ENCODE results near the gene RGMA.

RGMA gene

GRCh38 chr15:93121973-93122910, 33.2 kb upstream of the RGMA start:
- no peaks in the 10 kb centered on the region for H3K36me3 Mint-ChIP-seq (ENCODE audit: low read depth)
- H3K4me1 Mint-ChIP-seq, result peaks cover 17% of the 10 kb centered on the region
- peaks cover under 1% of the 10 kb centered on the region for H3K9me3 Mint-ChIP-seq
- peaks cover 10% of the 10 kb centered on the region for H3K27me3 Mint-ChIP-seq (ENCODE audit: low read depth)
- H3K27ac Mint-ChIP-seq, result no peak overlapping the region
- no peak overlapping the region for H3K4me3 Mint-ChIP-seq
- no peak for TF ChIP-seq CTCF (IDR thresholded peaks at IDR 0.05; ENCODE audit: unreplicated experiment in 3 of 3)

GRCh38 chr15:93121107-93121506, 32.1 kb upstream of the RGMA start:
- TF ChIP-seq CTCF (IDR thresholded peaks at IDR 0.05; ENCODE audit: unreplicated experiment in 3 of 3), result no peak
- H3K4me3 Mint-ChIP-seq, result no peak overlapping the region
- H3K4me1 Mint-ChIP-seq, result peaks cover 9% of the 10 kb centered on the region
- no peak overlapping the region for H3K27ac Mint-ChIP-seq
- H3K27me3 Mint-ChIP-seq (ENCODE audit: low read depth), result peaks cover 7% of the 10 kb centered on the region
- no peaks in the 10 kb centered on the region for H3K36me3 Mint-ChIP-seq (ENCODE audit: low read depth)
- no peaks in the 10 kb centered on the region for H3K9me3 Mint-ChIP-seq

DNA sequence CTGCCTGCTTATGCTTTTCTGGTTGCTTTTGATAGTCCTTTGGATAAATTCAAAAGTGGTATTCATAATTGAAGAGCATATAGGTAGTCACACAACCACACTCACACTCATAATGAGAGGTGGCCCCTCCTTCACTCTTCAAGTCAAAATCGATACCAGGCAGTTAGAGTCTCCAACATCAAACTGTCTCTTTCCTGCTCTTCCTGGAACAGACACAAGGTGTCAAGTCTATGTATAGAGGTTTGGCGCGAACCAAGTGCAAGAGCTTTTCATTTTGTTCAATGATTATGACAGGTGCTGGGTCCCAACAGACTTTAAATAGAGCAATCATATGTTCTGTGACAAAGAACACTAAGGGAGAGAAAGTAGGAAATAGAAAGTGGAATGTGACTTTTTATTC, 29.9 kb upstream of the RGMA start:
- Mint-ChIP-seq H3K4me3 (no peak overlapping the region), H3K27me3 (ENCODE audit: low read depth) (peaks cover 7% of the 10 kb centered on the region), H3K27ac (no peak overlapping the region), H3K36me3 (ENCODE audit: low read depth) (no peaks in the 10 kb centered on the region), H3K4me1 (peaks cover 7% of the 10 kb centered on the region), H3K9me3 (no peaks in the 10 kb centered on the region)
- no peak for TF ChIP-seq CTCF (IDR thresholded peaks at IDR 0.05; ENCODE audit: unreplicated experiment in 3 of 3)

- H3K27ac Mint-ChIP-seq, result no peak overlapping the region
- no peak for TF ChIP-seq CTCF (IDR thresholded peaks at IDR 0.05; ENCODE audit: unreplicated experiment in 3 of 3)
- peaks cover 48% of the 10 kb centered on the region for H3K27me3 Mint-ChIP-seq (ENCODE audit: low read depth)
- H3K4me1 Mint-ChIP-seq, result no peaks in the 10 kb centered on the region
- H3K9me3 Mint-ChIP-seq, result no peaks in the 10 kb centered on the region
- H3K36me3 Mint-ChIP-seq (ENCODE audit: low read depth), result no peaks in the 10 kb centered on the region
- no peak overlapping the region for H3K4me3 Mint-ChIP-seq
Observed at GRCh38 chr15:93111451-93111850, 22.4 kb upstream of the RGMA start.

DNA sequence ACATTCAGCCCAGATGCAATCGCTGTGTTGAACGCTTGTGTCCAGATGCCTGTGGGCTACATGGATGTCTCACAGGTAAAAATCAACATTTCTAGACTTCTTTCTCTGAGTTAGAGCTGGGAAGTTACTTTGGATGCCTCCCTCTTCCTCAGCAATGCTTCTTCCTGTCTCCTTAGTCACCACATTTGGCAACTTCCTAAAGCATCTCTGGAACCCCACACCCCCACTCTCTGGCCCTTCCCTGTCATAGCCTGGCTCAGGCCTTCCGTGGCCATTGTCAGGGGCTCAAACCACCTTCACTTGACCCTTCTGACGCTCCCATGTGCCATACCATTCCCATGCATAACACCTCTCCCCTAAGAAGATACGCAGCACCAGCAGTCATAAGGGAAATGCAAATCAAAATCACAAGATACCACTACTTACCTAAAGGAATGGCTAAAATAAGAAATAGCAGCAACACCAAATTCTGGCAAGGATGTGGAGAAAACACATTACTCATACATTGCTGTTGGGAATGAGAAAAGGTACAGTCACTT, 21.6 kb upstream of the RGMA start:
- H3K4me1 Mint-ChIP-seq, result no peaks in the 10 kb centered on the region
- no peak overlapping the region for H3K4me3 Mint-ChIP-seq
- no peak overlapping the region for H3K27ac Mint-ChIP-seq
- no peaks in the 10 kb centered on the region for H3K36me3 Mint-ChIP-seq (ENCODE audit: low read depth)
- peaks cover 52% of the 10 kb centered on the region for H3K27me3 Mint-ChIP-seq (ENCODE audit: low read depth)
- no peaks in the 10 kb centered on the region for H3K9me3 Mint-ChIP-seq
- no peak for TF ChIP-seq CTCF (IDR thresholded peaks at IDR 0.05; ENCODE audit: unreplicated experiment in 3 of 3)

Data from nephron (organoid).